ENCODE data around the gene MEPCE. TPM values are rescaled to one million over a fixed set of nuclear protein-coding genes. Genes with fewer than 3 reads are reported as not detected.
A peak's percentile ranks its signal among the peaks of the same experiment; 100 is the strongest.

The MEPCE gene
- total and polyA plus RNA-seq, 9 of the 15 experiments (the other 6 are each of a cell fraction or from before 2014, with no cell fraction given), result 10.9 to 76.3 (median 44.1) TPM

DNA sequence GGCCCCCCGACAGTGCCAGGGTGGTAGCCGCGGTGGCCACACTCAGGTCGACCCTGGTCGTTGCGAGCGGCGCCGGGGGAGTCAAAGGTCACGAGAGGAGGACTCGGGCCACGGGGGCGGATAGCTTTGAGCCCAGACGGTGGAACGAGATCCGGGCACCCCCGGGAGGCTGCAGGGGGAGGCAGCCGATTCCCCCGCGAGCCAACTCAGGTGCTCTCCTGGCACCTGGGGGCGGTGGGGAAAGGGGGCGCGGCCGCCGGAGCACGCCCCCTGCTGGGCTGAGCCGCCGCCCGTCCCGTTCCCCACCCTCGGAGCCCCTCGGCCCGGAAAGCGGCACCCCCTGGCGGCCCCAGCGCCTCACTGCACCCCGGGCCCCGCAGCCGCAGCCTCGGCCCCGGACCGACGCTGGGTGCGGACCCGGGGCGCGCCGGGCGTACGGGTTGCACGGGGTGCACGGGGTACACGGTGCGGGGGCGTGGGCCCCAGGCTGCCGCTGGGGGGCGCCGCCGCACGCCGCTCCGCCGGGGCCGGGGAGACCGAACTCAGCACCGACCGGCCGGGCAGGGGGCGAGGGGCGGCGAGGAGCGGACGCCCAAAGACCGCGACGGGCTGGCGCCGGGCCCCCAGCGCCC is 53.6 kb downstream of the MEPCE start (continued):
- peak; percentile 86 for TF ChIP-seq CCNT2 (IDR thresholded peaks at IDR 0.05; ENCODE audit: borderline replicate concordance, extremely low read depth, insufficient read length, low read depth, low read length)
- TF ChIP-seq, protein P1, sequence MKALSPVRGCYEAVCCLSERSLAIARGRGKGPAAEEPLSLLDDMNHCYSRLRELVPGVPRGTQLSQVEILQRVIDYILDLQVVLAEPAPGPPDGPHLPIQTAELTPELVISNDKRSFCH (CRISPR knock-in tag; IDR thresholded peaks at IDR 0.05), result no peak
- TF ChIP-seq, protein P1 (tag; IDR thresholded peaks at IDR 0.05), result peak; percentile 76
- TF ChIP-seq, protein P2, sequence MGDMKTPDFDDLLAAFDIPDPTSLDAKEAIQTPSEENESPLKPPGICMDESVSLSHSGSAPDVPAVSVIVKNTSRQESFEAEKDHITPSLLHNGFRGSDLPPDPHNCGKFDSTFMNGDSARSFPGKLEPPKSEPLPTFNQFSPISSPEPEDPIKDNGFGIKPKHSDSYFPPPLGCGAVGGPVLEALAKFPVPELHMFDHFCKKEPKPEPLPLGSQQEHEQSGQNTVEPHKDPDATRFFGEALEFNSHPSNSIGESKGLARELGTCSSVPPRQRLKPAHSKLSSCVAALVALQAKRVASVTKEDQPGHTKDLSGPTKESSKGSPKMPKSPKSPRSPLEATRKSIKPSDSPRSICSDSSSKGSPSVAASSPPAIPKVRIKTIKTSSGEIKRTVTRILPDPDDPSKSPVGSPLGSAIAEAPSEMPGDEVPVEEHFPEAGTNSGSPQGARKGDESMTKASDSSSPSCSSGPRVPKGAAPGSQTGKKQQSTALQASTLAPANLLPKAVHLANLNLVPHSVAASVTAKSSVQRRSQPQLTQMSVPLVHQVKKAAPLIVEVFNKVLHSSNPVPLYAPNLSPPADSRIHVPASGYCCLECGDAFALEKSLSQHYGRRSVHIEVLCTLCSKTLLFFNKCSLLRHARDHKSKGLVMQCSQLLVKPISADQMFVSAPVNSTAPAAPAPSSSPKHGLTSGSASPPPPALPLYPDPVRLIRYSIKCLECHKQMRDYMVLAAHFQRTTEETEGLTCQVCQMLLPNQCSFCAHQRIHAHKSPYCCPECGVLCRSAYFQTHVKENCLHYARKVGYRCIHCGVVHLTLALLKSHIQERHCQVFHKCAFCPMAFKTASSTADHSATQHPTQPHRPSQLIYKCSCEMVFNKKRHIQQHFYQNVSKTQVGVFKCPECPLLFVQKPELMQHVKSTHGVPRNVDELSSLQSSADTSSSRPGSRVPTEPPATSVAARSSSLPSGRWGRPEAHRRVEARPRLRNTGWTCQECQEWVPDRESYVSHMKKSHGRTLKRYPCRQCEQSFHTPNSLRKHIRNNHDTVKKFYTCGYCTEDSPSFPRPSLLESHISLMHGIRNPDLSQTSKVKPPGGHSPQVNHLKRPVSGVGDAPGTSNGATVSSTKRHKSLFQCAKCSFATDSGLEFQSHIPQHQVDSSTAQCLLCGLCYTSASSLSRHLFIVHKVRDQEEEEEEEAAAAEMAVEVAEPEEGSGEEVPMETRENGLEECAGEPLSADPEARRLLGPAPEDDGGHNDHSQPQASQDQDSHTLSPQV (IDR thresholded peaks at IDR 0.05), result peak; percentile 92
- TF ChIP-seq NR3C1 (CRISPR knock-in tag; IDR thresholded peaks at IDR 0.05), result no peak
- TF ChIP-seq TEAD4 (IDR thresholded peaks at IDR 0.05; ENCODE audit: low read length), result 0 out of 2 replicates have a peak, but pooled peaks have one; percentile 21
- TF ChIP-seq TEAD4 (CRISPR knock-in tag; IDR thresholded peaks at IDR 0.05; ENCODE audit: borderline replicate concordance), result no peak
- TF ChIP-seq KLF13 (tag; IDR thresholded peaks at IDR 0.05; ENCODE audit: borderline replicate concordance, low read depth), result peak; percentile 98
- no peak for TF ChIP-seq ZNF232 (CRISPR knock-in tag; IDR thresholded peaks at IDR 0.05)
- no peak; the same call in 1 of the 2 replicates for TF ChIP-seq ILF3 (IDR thresholded peaks at IDR 0.05; ENCODE audit: borderline replicate concordance)
- no peak for TF ChIP-seq SRSF9 (IDR thresholded peaks at IDR 0.05; ENCODE audit: borderline replicate concordance, low read depth, low read length)
- peak; percentile 60 for TF ChIP-seq FUS (optimal IDR thresholded peaks at IDR 0.05; ENCODE audit: low read depth, low read length)
- TF ChIP-seq, protein P3, sequence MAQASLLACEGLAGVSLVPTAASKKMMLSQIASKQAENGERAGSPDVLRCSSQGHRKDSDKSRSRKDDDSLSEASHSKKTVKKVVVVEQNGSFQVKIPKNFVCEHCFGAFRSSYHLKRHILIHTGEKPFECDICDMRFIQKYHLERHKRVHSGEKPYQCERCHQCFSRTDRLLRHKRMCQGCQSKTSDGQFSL (CRISPR knock-in tag; IDR thresholded peaks at IDR 0.05), result 0 out of 2 replicates have a peak, but pooled peaks have one; percentile 28
- TF ChIP-seq, protein P3 (tag; IDR thresholded peaks at IDR 0.05), result no peak
- TF ChIP-seq ZSCAN29 (IDR thresholded peaks at IDR 0.05), result peak; percentile 43; the same call in 1 of the 2 replicates
- TF ChIP-seq, protein P4, sequence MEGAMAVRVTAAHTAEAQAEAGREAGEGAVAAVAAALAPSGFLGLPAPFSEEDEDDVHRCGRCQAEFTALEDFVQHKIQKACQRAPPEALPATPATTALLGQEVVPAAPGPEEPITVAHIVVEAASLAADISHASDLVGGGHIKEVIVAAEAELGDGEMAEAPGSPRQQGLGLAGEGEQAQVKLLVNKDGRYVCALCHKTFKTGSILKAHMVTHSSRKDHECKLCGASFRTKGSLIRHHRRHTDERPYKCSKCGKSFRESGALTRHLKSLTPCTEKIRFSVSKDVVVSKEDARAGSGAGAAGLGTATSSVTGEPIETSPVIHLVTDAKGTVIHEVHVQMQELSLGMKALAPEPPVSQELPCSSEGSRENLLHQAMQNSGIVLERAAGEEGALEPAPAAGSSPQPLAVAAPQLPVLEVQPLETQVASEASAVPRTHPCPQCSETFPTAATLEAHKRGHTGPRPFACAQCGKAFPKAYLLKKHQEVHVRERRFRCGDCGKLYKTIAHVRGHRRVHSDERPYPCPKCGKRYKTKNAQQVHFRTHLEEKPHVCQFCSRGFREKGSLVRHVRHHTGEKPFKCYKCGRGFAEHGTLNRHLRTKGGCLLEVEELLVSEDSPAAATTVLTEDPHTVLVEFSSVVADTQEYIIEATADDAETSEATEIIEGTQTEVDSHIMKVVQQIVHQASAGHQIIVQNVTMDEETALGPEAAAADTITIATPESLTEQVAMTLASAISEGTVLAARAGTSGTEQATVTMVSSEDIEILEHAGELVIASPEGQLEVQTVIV (CRISPR knock-in tag; IDR thresholded peaks at IDR 0.05; ENCODE audit: borderline replicate concordance), result no peak
- no peak for TF ChIP-seq PURB (CRISPR knock-in tag; IDR thresholded peaks at IDR 0.05; ENCODE audit: low read depth)
- no peak for TF ChIP-seq SNRNP70 (optimal IDR thresholded peaks at IDR 0.05; ENCODE audit: low read depth, low read length)
- TF ChIP-seq MBD2 (IDR thresholded peaks at IDR 0.05; ENCODE audit: borderline replicate concordance, low read depth), result no peak
- TF ChIP-seq KAT8 (IDR thresholded peaks at IDR 0.05; ENCODE audit: low read depth), result no peak
- no peak for TF ChIP-seq ZNF79 (CRISPR knock-in tag; IDR thresholded peaks at IDR 0.05; ENCODE audit: low read depth)
